ENCODE data around the gene TRIO. TPM values are rescaled to one million over a fixed set of nuclear protein-coding genes. Genes with fewer than 3 reads are reported as not detected.

The TRIO gene
- total and polyA plus RNA-seq, 2 donors (not counting 1 experiment from before 2014, with no cell fraction given): 134 to 281 TPM

GRCh38 chr5:14210729-14211128 is 67.6 kb downstream of the TRIO start:
- no peak for DNase-seq (ENCODE audit: low read depth in 2 of 2)
- peaks cover 95% of the 10 kb centered on the region for H3K79me2 ChIP-seq (ENCODE audit: control insufficient read depth, insufficient read depth, low read length)
- no peak overlapping the region for H2AFZ ChIP-seq (ENCODE audit: low read length)
- TF ChIP-seq EZH2 (IDR thresholded peaks at IDR 0.05; ENCODE audit: low read length, missing control alignments) (no peak), CTCF (conservative IDR thresholded peaks at IDR 0.05 in 1 of 2, IDR thresholded peaks at IDR 0.05 in 1 of 2; ENCODE audit: low read depth in 1 of 2, low read length in 2 of 2) (no peak)
- no peaks in the 10 kb centered on the region for H3K9me3 ChIP-seq (ENCODE audit: control insufficient read depth, insufficient read depth, low read depth, low read length)
- H3K36me3 ChIP-seq (ENCODE audit: control insufficient read depth, insufficient read depth, low read length): no peaks in the 10 kb centered on the region
- peaks cover 34% of the 10 kb centered on the region for H3K4me1 ChIP-seq (ENCODE audit: control insufficient read depth, extremely low read depth, insufficient read depth, low read length)
- no peak overlapping the region for H3K4me2 ChIP-seq (ENCODE audit: extremely low read depth, insufficient read depth, low read length)
- no peak overlapping the region for H3K27ac ChIP-seq (ENCODE audit: insufficient read depth, low read length)
- H3K27me3 ChIP-seq (ENCODE audit: control insufficient read depth, insufficient read depth, low read length): no peaks in the 10 kb centered on the region
- H3K9ac ChIP-seq (ENCODE audit: insufficient read depth, low read length): no peak overlapping the region
- H3K4me3 ChIP-seq (replicated peaks in 1 of 4; ENCODE audit: control extremely low read depth in 1 of 4, insufficient read depth in 1 of 4, low read depth in 3 of 4, low read length in 4 of 4): no peak overlapping the region
- H4K20me1 ChIP-seq (ENCODE audit: control insufficient read depth, extremely low read depth, insufficient read depth, low read length): peaks cover 4% of the 10 kb centered on the region

- Histone ChIP-seq H3K4me3 (replicated peaks in 1 of 4; ENCODE audit: control extremely low read depth in 1 of 4, insufficient read depth in 1 of 4, low read depth in 3 of 4, low read length in 4 of 4) (no peak overlapping the region), H4K20me1 (ENCODE audit: control insufficient read depth, extremely low read depth, insufficient read depth, low read length) (peaks cover 7% of the 10 kb centered on the region), H2AFZ (ENCODE audit: low read length) (no peak overlapping the region), H3K4me1 (ENCODE audit: control insufficient read depth, extremely low read depth, insufficient read depth, low read length) (peaks cover 33% of the 10 kb centered on the region), H3K9ac (ENCODE audit: insufficient read depth, low read length) (no peak overlapping the region), H3K9me3 (ENCODE audit: control insufficient read depth, insufficient read depth, low read depth, low read length) (no peaks in the 10 kb centered on the region), H3K27ac (ENCODE audit: insufficient read depth, low read length) (no peak overlapping the region), H3K27me3 (ENCODE audit: control insufficient read depth, insufficient read depth, low read length) (no peaks in the 10 kb centered on the region), H3K36me3 (ENCODE audit: control insufficient read depth, insufficient read depth, low read length) (no peaks in the 10 kb centered on the region), H3K4me2 (ENCODE audit: extremely low read depth, insufficient read depth, low read length) (no peak overlapping the region), H3K79me2 (ENCODE audit: control insufficient read depth, insufficient read depth, low read length) (peaks cover 95% of the 10 kb centered on the region)
- no peak for TF ChIP-seq EZH2 (IDR thresholded peaks at IDR 0.05; ENCODE audit: low read length, missing control alignments)
- TF ChIP-seq CTCF (conservative IDR thresholded peaks at IDR 0.05 in 1 of 2, IDR thresholded peaks at IDR 0.05 in 1 of 2; ENCODE audit: low read depth in 1 of 2, low read length in 2 of 2): no peak
- DNase-seq (ENCODE audit: low read depth in 2 of 2): no peak
These were observed 69.0 kb downstream of the TRIO start for GRCh38 chr5:14211818-14212803.

- Histone ChIP-seq H3K27ac (ENCODE audit: insufficient read depth, low read length) (no peak overlapping the region), H4K20me1 (ENCODE audit: control insufficient read depth, extremely low read depth, insufficient read depth, low read length) (peaks cover 7% of the 10 kb centered on the region), H3K4me2 (ENCODE audit: extremely low read depth, insufficient read depth, low read length) (no peak overlapping the region), H3K79me2 (ENCODE audit: control insufficient read depth, insufficient read depth, low read length) (peaks cover 95% of the 10 kb centered on the region), H2AFZ (ENCODE audit: low read length) (no peak overlapping the region), H3K9me3 (ENCODE audit: control insufficient read depth, insufficient read depth, low read depth, low read length) (no peaks in the 10 kb centered on the region), H3K4me3 (replicated peaks in 1 of 4; ENCODE audit: control extremely low read depth in 1 of 4, insufficient read depth in 1 of 4, low read depth in 3 of 4, low read length in 4 of 4) (no peak overlapping the region), H3K4me1 (ENCODE audit: control insufficient read depth, extremely low read depth, insufficient read depth, low read length) (peaks cover 32% of the 10 kb centered on the region), H3K27me3 (ENCODE audit: control insufficient read depth, insufficient read depth, low read length) (no peaks in the 10 kb centered on the region), H3K9ac (ENCODE audit: insufficient read depth, low read length) (no peak overlapping the region), H3K36me3 (ENCODE audit: control insufficient read depth, insufficient read depth, low read length) (no peaks in the 10 kb centered on the region)
- TF ChIP-seq EZH2 (IDR thresholded peaks at IDR 0.05; ENCODE audit: low read length, missing control alignments) (no peak), CTCF (conservative IDR thresholded peaks at IDR 0.05 in 1 of 2, IDR thresholded peaks at IDR 0.05 in 1 of 2; ENCODE audit: low read depth in 1 of 2, low read length in 2 of 2) (no peak)
- no peak for DNase-seq (ENCODE audit: low read depth in 2 of 2)
These were observed 69.7 kb downstream of the TRIO start for GRCh38 chr5:14212838-14213237.
